ENCODE data around the gene PSRC1. TPM values are rescaled to one million over a fixed set of nuclear protein-coding genes. Genes with fewer than 3 reads are reported as not detected.

Gene PSRC1
- total and polyA plus RNA-seq, 4 donors: 1.3 to 7.8 (median 3.2) TPM

DNA sequence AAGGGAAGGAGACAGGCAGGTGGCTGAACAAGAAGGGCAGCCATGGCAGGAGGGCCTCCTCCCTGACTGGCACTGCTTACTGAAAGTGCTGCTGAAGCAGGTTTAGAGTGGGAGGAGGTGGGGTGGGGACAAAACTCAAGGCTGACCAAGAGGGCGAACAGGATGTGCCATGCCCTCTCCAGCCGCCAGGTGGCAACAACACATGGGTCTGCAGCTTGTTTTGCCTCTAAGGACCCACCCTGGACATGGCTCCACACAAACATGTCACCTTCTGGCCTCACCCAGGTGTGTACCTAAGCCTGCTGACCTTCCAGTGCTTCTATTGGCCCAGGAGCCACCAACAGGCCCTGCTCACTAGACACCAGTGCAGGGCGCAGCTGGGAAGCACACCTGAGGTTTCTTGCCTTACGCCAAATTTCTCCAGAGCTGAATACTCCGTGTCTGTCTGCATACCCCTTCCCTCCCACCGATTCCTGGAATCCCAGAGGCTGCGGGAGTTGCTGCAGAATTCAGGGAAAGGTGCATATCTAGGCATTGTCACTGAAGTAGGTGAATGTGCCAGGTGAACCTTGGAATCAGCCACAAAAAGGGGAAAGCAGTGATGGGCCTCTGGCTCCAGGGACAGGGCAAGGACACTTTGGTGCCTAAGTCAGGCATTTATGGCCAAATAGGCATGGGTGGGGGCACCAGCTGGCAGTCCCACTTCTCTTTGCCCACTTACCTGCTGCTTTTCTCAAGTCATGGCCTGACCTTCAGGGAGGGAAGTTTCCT, 5.3 kb downstream of the PSRC1 start:
- Histone ChIP-seq H3K9me3 (ENCODE audit: control insufficient read depth, low read length) (no peaks in the 10 kb centered on the region), H3K4me1 (ENCODE audit: control insufficient read depth in 1 of 2, insufficient read depth in 2 of 2, low read length in 2 of 2) (no peaks in the 10 kb centered on the region), H3K27me3 (ENCODE audit: control insufficient read depth in 1 of 2, insufficient read depth in 2 of 2, low read length in 1 of 2) (no peaks in the 10 kb centered on the region), H3K27ac (ENCODE audit: low read depth in 1 of 2, low read length in 2 of 2) (no peak overlapping the region), H3K4me3 (ENCODE audit: low read length in 2 of 2) (no peak overlapping the region), H3K36me3 (ENCODE audit: control insufficient read depth in 1 of 2, insufficient read depth in 2 of 2, low read length in 1 of 2) (no peaks in the 10 kb centered on the region)
- DNase-seq (peak; percentile 84 to 94), ATAC-seq (ENCODE audit: low FRiP score) (peak; percentile 81)
- intact Hi-C loops (cut with DNase I): loop anchor here (2.0 to 10.0 kb wide), 3 partner anchors 65 to 257 kb away; partner anchors contain the start of gene GPR61 (in 1 of the 2)
- WGBS, 2 donors: 57 to 64% methylated on average over 7 of the region's 7 CpGs

DNA sequence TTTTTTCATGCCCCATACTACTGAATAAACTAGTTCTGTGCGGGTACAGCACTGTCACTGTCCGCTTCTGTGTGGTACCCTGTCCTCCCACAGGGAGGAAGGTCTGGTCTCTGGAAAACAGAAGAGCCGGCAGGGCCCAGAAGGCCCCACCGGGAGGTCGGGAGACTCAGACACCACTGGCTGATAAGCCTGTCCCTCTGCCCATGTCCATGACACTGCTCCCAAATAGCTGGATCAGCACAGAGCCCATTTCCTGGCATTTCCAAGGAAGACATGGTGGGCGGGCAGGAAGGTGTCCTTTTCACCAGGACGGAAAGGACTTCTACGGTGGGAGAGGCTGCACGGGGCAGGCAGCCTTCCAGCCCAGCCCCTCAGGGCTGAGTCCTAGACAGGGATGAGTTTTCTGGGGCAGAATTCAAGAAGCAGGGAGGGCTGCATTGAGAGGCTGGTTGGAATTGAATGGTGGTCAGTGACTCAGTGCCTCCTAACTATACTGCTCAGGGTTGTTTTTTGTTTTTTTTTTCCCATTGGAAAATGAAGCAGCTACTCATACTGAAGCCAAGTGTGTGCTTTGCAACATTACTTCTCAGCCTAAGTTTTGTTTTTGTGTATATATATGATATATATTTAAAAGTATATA, 7.1 kb downstream of the PSRC1 start:
- ATAC-seq (ENCODE audit: low FRiP score): no peak
- Histone ChIP-seq H3K4me3 (ENCODE audit: low read length in 2 of 2) (no peak overlapping the region), H3K27me3 (ENCODE audit: control insufficient read depth in 1 of 2, insufficient read depth in 2 of 2, low read length in 1 of 2) (no peaks in the 10 kb centered on the region), H3K4me1 (ENCODE audit: control insufficient read depth in 1 of 2, insufficient read depth in 2 of 2, low read length in 2 of 2) (no peaks in the 10 kb centered on the region), H3K9me3 (ENCODE audit: control insufficient read depth, low read length) (no peaks in the 10 kb centered on the region), H3K27ac (ENCODE audit: low read depth in 1 of 2, low read length in 2 of 2) (no peak overlapping the region), H3K36me3 (ENCODE audit: control insufficient read depth in 1 of 2, insufficient read depth in 2 of 2, low read length in 1 of 2) (no peaks in the 10 kb centered on the region)
- 78% methylated on average over 9 of the region's 9 CpGs for WGBS, 2 donors
- no peak for DNase-seq
- intact Hi-C loops (cut with DNase I): loop anchor here (2.0 to 10.0 kb wide), 3 partner anchors 66 to 259 kb away; partner anchors contain the start of gene GPR61 (in 1 of the 2)

DNA sequence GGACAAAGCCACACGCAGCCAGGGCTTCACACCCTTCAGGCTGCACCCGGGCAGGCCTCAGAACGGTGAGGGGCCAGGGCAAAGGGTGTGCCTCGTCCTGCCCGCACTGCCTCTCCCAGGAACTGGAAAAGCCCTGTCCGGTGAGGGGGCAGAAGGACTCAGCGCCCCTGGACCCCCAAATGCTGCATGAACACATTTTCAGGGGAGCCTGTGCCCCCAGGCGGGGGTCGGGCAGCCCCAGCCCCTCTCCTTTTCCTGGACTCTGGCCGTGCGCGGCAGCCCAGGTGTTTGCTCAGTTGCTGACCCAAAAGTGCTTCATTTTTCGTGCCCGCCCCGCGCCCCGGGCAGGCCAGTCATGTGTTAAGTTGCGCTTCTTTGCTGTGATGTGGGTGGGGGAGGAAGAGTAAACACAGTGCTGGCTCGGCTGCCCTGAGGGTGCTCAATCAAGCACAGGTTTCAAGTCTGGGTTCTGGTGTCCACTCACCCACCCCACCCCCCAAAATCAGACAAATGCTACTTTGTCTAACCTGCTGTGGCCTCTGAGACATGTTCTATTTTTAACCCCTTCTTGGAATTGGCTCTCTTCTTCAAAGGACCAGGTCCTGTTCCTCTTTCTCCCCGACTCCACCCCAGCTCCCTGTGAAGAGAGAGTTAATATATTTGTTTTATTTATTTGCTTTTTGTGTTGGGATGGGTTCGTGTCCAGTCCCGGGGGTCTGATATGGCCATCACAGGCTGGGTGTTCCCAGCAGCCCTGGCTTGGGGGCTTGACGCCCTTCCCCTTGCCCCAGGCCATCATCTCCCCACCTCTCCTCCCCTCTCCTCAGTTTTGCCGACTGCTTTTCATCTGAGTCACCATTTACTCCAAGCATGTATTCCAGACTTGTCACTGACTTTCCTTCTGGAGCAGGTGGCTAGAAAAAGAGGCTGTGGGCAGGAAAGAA, 8.1 kb downstream of the PSRC1 start:
- DNase-seq: peak in 1 of 2 donors; percentile 69
- Histone ChIP-seq H3K27ac (ENCODE audit: low read depth in 1 of 2, low read length in 2 of 2) (no peak overlapping the region), H3K4me1 (ENCODE audit: control insufficient read depth in 1 of 2, insufficient read depth in 2 of 2, low read length in 2 of 2) (no peaks in the 10 kb centered on the region), H3K4me3 (ENCODE audit: low read length in 2 of 2) (no peak overlapping the region), H3K9me3 (ENCODE audit: control insufficient read depth, low read length) (no peaks in the 10 kb centered on the region), H3K36me3 (ENCODE audit: control insufficient read depth in 1 of 2, insufficient read depth in 2 of 2, low read length in 1 of 2) (no peaks in the 10 kb centered on the region), H3K27me3 (ENCODE audit: control insufficient read depth in 1 of 2, insufficient read depth in 2 of 2, low read length in 1 of 2) (no peaks in the 10 kb centered on the region)
- WGBS, 2 donors: 51 to 57% methylated on average over 24 of the region's 24 CpGs
- intact Hi-C loops (cut with DNase I): loop anchor here (5.0 to 10.0 kb wide), 2 partner anchors 67 to 260 kb away; partner anchors contain the start of gene GPR61 (in 1 of the 2)
- no peak for ATAC-seq (ENCODE audit: low FRiP score)

DNA sequence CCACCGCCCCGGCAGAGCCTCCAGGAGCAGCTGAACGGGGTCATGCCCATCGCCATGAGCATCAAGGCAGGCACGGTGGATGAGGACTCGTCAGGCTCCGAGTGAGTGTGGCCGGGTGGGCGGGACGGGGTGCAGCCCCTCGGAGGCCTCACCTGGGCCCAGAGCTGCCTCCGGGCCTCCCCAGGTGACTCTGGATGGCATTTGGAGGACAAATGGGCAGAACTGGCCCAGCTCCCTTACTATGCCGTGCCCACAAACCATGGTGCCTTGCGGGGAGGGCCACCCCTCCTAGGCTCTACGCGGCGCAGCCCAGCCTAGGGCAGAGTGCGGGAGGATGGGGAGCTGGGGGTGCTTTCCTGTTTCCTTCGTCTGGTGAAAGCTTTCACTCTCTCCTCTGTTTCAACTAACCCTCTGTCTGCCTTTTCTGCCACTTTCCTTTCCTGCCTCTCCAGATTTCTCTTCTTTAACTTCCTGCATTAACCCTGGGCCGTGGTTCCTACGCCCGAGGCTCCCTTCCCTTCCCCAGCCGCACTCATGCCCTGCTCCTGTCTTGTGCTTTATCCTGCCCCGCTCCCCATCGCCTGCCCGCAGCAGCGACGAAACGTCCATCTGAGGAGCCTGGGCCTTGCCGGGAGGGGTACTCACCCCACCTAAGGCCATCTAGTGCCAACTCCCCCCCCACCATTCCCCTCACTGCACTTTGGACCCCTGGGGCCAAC, 9.2 kb downstream of the PSRC1 start:
- DNase-seq (no peak), ATAC-seq (ENCODE audit: low FRiP score) (no peak)
- 88 to 90% methylated on average over 30 of the region's 30 CpGs for WGBS, 2 donors
- H3K9me3 ChIP-seq (ENCODE audit: control insufficient read depth, low read length): no peaks in the 10 kb centered on the region
- no peaks in the 10 kb centered on the region for H3K36me3 ChIP-seq (ENCODE audit: control insufficient read depth in 1 of 2, insufficient read depth in 2 of 2, low read length in 1 of 2)
- H3K4me1 ChIP-seq (ENCODE audit: control insufficient read depth in 1 of 2, insufficient read depth in 2 of 2, low read length in 2 of 2): no peaks in the 10 kb centered on the region
- H3K27me3 ChIP-seq (ENCODE audit: control insufficient read depth in 1 of 2, insufficient read depth in 2 of 2, low read length in 1 of 2): no peaks in the 10 kb centered on the region
- no peak overlapping the region for H3K27ac ChIP-seq (ENCODE audit: low read depth in 1 of 2, low read length in 2 of 2)
- no peak overlapping the region for H3K4me3 ChIP-seq (ENCODE audit: low read length in 2 of 2)
- intact Hi-C loops (cut with DNase I): loop anchor here in 1 of 2 donors (10.0 kb wide), 1 partner anchor 261 kb away; the partner anchor contains the start of gene GPR61

DNA sequence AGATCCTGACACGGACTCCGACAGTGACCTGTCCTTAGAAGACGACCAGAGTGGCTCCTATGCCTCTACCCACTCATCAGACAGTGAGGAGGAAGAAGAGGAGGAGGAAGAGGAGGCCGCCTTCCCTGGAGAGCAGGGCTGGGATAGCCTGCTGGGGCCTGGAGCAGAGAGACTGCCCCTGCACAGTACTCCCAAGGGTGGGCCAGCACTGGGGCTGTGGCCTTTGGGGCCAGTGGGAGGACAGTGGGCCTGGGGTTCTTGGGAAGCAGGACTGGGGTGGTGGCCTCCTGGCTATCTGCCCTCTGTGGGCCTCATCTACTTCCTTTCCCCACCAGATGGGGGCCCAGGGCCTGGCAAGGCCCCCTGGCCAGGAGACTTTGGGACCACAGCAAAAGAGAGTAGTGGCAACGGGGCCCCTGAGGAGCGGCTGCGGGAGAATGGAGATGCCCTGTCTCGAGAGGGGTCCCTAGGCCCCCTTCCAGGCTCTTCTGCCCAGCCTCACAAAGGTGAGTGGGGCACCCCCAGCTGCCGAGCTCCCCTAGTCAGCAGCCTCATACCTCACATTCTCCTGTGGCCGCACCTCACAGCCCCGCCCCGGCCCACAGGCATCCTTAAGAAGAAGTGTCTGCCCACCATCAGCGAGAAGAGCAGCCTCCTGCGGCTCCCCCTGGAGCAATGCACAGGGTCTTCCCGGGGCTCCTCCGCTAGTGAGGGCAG, 10.0 kb downstream of the PSRC1 start:
- intact Hi-C loops (cut with DNase I): loop anchor here in 1 of 2 donors (10.0 kb wide), 1 partner anchor 262 kb away; the partner anchor contains the start of gene GPR61
- WGBS, 2 donors: 89 to 90% methylated on average over 16 of the region's 16 CpGs
- DNase-seq: peak in 1 of 2 donors; percentile 57
- H3K27me3 ChIP-seq (ENCODE audit: control insufficient read depth in 1 of 2, insufficient read depth in 2 of 2, low read length in 1 of 2): no peaks in the 10 kb centered on the region
- no peaks in the 10 kb centered on the region for H3K36me3 ChIP-seq (ENCODE audit: control insufficient read depth in 1 of 2, insufficient read depth in 2 of 2, low read length in 1 of 2)
- H3K4me3 ChIP-seq (ENCODE audit: low read length in 2 of 2): no peak overlapping the region
- no peaks in the 10 kb centered on the region for H3K4me1 ChIP-seq (ENCODE audit: control insufficient read depth in 1 of 2, insufficient read depth in 2 of 2, low read length in 2 of 2)
- H3K27ac ChIP-seq (ENCODE audit: low read depth in 1 of 2, low read length in 2 of 2): no peak overlapping the region
- no peaks in the 10 kb centered on the region for H3K9me3 ChIP-seq (ENCODE audit: control insufficient read depth, low read length)
- no peak for ATAC-seq (ENCODE audit: low FRiP score)

DNA sequence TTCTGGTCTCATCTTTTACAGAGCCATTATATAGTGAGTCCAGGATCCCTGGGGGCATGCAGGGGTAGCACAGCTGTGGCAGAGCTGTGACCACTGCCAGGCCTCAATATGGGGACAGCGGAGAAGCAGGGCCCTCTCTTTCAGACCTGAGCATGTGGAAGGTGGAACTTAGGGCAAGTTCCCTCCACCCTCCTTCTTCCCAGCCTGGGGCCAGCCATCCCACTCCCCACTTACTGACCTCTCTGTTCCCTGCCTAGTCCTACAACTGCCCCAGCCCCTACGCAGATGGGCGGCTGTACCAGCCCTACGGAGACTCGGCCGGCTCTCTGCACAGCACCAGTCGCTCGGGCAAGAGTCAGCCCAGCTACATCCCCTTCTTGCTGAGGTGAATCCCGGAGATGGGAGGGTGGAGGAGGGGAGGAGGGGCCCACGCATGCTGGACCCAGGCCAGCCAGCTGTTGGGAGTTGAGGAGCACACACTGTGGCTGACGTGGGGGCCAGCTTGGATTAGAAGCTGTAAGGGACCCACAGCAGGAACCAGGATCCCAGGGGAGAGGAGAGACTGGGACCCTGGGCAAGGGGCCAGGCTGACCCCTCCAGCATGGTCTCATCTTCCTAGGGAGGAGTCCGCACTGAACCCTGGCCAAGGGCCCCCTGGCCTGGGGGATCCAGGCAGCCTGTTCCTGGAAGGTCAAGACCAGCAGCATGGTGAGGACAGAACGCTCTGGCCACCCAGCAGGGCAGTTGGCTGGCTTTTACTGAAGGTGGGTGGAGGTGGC, 10.7 kb downstream of the PSRC1 start:
- intact Hi-C loops (cut with DNase I): loop anchor here in 1 of 2 donors (10.0 kb wide), 1 partner anchor 263 kb away; the partner anchor contains the start of gene GPR61
- DNase-seq (peak in 1 of 2 donors; percentile 72), ATAC-seq (ENCODE audit: low FRiP score) (no peak)
- no peaks in the 10 kb centered on the region for H3K4me1 ChIP-seq (ENCODE audit: control insufficient read depth in 1 of 2, insufficient read depth in 2 of 2, low read length in 2 of 2)
- 81 to 83% methylated on average over 13 of the region's 13 CpGs for WGBS, 2 donors
- no peak overlapping the region for H3K4me3 ChIP-seq (ENCODE audit: low read length in 2 of 2)
- H3K27ac ChIP-seq (ENCODE audit: low read depth in 1 of 2, low read length in 2 of 2): no peak overlapping the region
- no peaks in the 10 kb centered on the region for H3K9me3 ChIP-seq (ENCODE audit: control insufficient read depth, low read length)
- no peaks in the 10 kb centered on the region for H3K36me3 ChIP-seq (ENCODE audit: control insufficient read depth in 1 of 2, insufficient read depth in 2 of 2, low read length in 1 of 2)
- H3K27me3 ChIP-seq (ENCODE audit: control insufficient read depth in 1 of 2, insufficient read depth in 2 of 2, low read length in 1 of 2): no peaks in the 10 kb centered on the region

DNA sequence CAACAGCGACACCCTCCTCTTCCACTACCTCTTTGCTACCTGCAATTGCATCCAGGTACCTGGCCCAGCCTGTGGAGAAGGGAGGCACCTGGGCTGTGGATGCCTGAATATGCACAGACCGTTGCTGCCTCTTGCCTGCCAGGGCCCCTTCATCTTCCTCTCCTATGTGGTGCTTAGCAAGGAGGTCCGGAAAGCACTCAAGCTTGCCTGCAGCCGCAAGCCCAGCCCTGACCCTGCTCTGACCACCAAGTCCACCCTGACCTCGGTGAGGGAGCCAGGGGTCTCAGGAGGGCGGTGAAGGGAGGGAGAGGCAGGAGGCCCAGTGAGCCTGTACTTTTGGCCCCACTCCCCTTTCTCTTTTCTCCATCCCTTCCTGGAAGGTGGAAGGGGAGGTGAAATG, 11.5 kb downstream of the PSRC1 start:
- WGBS, 2 donors: 84 to 86% methylated on average over 6 of the region's 6 CpGs
- intact Hi-C loops (cut with DNase I): loop anchor here in 1 of 2 donors (10.0 kb wide), 1 partner anchor 263 kb away; the partner anchor contains the start of gene GPR61
- peak in 1 of 2 donors; percentile 46 for DNase-seq
- no peak overlapping the region for H3K27ac ChIP-seq (ENCODE audit: low read depth in 1 of 2, low read length in 2 of 2)
- H3K4me3 ChIP-seq (ENCODE audit: low read length in 2 of 2): no peak overlapping the region
- H3K27me3 ChIP-seq (ENCODE audit: control insufficient read depth in 1 of 2, insufficient read depth in 2 of 2, low read length in 1 of 2): no peaks in the 10 kb centered on the region
- no peaks in the 10 kb centered on the region for H3K4me1 ChIP-seq (ENCODE audit: control insufficient read depth in 1 of 2, insufficient read depth in 2 of 2, low read length in 2 of 2)
- H3K36me3 ChIP-seq (ENCODE audit: control insufficient read depth in 1 of 2, insufficient read depth in 2 of 2, low read length in 1 of 2): no peaks in the 10 kb centered on the region
- no peak for ATAC-seq (ENCODE audit: low FRiP score)
- H3K9me3 ChIP-seq (ENCODE audit: control insufficient read depth, low read length): no peaks in the 10 kb centered on the region

Data from aorta (tissue), 5 donors.